Lower leg skin (tissue), 4 donors: ENCODE measurements around the gene LMCD1. TPM values are rescaled to one million over a fixed set of nuclear protein-coding genes. Genes with fewer than 3 reads are reported as not detected.

ENCODE experiments used
- DNase-seq, 2 donors: peaks; one replicate each; pipeline ENCODE4 v3.0.0-alpha.2; 2019; ENCODE audit warnings: low spot score in 2 of 2
- H3K4me3 ChIP-seq: fragments of 200-600 bp; sonication (generic); 2 replicates; pipeline ENCODE4 v1.5.1; 2017; ENCODE audit warnings: mild to moderate bottlenecking, low read depth; ENCODE audit not compliant: poor library complexity, severe bottlenecking
- CTCF ChIP-seq, 3 donors: fragments of 450-650 bp; IDR thresholded peaks; one replicate each; pipeline ENCODE4 v1.5.1; 2016; ENCODE audit warnings: antibody characterized with exemption in 3 of 3, mild to moderate bottlenecking in 3 of 3, moderate library complexity in 2 of 3
- POLR2A ChIP-seq, 2 donors: fragments of 450-650 bp; IDR thresholded peaks; one replicate each; pipeline ENCODE4 v1.6.1; 2016 to 2017; ENCODE audit warnings: antibody characterized with exemption in 2 of 2, mild to moderate bottlenecking in 1 of 2, moderate library complexity in 1 of 2
- WGBS, 2 donors: methylation state at CpG; one replicate each; pipeline ENCODE4 v1.1.5; 2018; 5-methylcytosine and 5-hydroxymethylcytosine counted together
- intact Hi-C: fragments of 100-400 bp; cut with DNase I; formaldehyde crosslinking; loops from one replicate; pipeline ENCODE4 v1.15.0; 2023; ENCODE audit warnings: low total_unique reads
- total RNA-seq, 4 donors: library from RNA; depleted of rRNA; stranded (reverse); fragments of >200 nt; gene quantifications; one replicate each; pipeline ENCODE4 v1.1.0, GENCODE V29; 2016

Gene LMCD1
- total RNA-seq, 4 donors from 2014 or later = 40.4 to 81.5 (median 54.1) TPM

DNA sequence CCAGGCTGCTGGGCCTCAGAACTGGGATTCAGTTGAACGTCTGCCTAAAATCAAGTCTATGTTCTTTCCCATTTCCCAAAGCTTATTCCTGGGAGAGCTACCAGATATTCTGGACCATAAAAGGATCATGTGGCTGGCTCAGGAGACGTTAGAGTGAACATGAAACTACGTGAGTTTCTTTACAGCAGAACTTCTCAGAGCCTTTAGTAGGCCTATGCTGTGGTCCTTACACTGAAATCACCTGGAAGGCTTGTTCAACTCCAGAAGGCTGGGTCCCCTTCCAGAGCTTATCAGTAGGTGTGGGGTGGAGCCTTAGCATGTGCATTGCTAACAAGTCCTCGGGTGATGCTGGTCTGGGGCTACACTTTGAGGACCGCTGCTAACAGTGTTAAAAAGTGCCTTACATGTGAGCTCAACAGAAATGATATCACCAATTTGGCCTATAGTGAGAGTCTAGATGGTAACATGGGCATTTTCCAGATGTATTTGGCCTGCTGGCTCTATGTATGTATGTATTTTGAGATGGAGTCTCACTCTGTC, 50.7 kb downstream of the LMCD1 start:
- WGBS, 2 donors = 83 to 85% methylated on average over 5 of the region's 5 CpGs
- H3K4me3 ChIP-seq = no peak overlapping the region
- DNase-seq = peak in 1 of 2 donors; percentile 57
- no peak for TF ChIP-seq POLR2A (IDR thresholded peaks at IDR 0.05)
- TF ChIP-seq CTCF (IDR thresholded peaks at IDR 0.05) = no peak
- intact Hi-C loops = no loop called here

GRCh38 chr3:8553405-8553804, 51.8 kb downstream of the LMCD1 start:
- 88 to 100% methylated on average over 1 to 6 of the region's 6 CpGs for WGBS, 2 donors
- no peak overlapping the region for H3K4me3 ChIP-seq
- no peak for DNase-seq
- intact Hi-C loops = no loop called here
- TF ChIP-seq CTCF (IDR thresholded peaks at IDR 0.05) (no peak), POLR2A (IDR thresholded peaks at IDR 0.05) (no peak)

DNA sequence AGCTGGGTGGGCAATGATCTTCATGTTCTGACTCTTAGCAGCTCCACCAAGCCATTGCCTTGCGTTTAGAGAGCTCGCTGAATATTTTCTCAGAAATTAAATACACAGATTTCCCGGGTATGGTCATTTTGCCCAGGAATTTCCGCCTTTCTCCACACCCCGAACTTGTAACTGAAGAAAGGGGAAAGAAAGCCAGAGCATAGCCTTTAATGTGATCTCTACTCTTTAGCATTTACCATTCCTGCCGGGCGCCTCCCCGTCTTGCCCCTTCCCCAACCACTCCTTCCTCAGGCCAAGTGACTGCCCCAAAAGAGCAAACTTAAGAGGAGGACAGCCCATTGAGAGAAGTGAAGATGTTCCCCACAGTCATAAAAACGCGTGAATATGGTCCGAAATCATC, 53.1 kb downstream of the LMCD1 start:
- WGBS, 2 donors = 62 to 66% methylated on average over 11 of the region's 11 CpGs
- no peak overlapping the region for H3K4me3 ChIP-seq
- intact Hi-C loops = no loop called here
- TF ChIP-seq CTCF (IDR thresholded peaks at IDR 0.05) = no peak
- TF ChIP-seq POLR2A (IDR thresholded peaks at IDR 0.05) = no peak
- DNase-seq = no peak

DNA sequence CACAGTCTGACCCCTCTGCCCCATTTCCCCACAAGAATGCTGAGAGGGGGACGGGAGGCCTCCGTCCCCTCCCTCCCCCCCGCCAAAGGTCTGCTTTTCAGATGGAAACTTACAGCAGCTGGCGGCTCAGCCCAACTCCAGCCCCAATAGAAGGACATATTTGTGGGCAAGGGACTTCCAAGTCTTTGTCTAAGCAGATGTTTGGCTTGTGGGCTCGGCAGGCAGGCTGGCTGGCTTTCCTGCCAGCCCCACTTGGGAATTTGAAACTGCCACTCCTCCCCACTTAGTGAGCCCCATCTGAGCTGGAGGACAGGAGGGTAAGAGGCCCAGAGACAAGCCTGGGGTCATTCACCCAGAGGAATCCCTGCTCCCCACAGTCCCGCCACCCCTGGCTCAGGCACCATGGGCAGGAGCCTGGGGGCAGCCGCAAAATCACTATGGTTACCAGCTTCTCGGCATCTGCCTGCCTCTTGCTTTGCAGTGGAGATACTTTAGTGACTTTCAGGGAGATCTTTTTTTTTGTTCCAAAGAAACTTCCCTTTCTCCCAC, 53.6 kb downstream of the LMCD1 start:
- no peak overlapping the region for H3K4me3 ChIP-seq
- 50 to 57% methylated on average over 8 of the region's 8 CpGs for WGBS, 2 donors
- TF ChIP-seq POLR2A (IDR thresholded peaks at IDR 0.05) (no peak), CTCF (IDR thresholded peaks at IDR 0.05) (no peak)
- DNase-seq = peak; percentile 34 to 86
- intact Hi-C loops = no loop called here

- 61 to 72% methylated on average over 6 of the region's 6 CpGs for WGBS, 2 donors
- intact Hi-C loops = no loop called here
- TF ChIP-seq POLR2A (IDR thresholded peaks at IDR 0.05) = no peak
- TF ChIP-seq CTCF (IDR thresholded peaks at IDR 0.05) = no peak
- no peak for DNase-seq
- no peak overlapping the region for H3K4me3 ChIP-seq
These were observed 54.3 kb downstream of the LMCD1 start for GRCh38 chr3:8555725-8556472.
